ENCODE results near the gene CXCL1. TPM values are rescaled to one million over a fixed set of nuclear protein-coding genes. Genes with fewer than 3 reads are reported as not detected.

The CXCL1 gene
- total and polyA plus RNA-seq, 2 of the 13 experiments (the other 11 are each of a cell fraction or from before 2014, with no cell fraction given): 0.15 TPM; not detected in 1

GRCh38 chr4:73875401-73875800 lies 6.2 kb downstream of the CXCL1 start (continued):
- TF ChIP-seq, protein P1, sequence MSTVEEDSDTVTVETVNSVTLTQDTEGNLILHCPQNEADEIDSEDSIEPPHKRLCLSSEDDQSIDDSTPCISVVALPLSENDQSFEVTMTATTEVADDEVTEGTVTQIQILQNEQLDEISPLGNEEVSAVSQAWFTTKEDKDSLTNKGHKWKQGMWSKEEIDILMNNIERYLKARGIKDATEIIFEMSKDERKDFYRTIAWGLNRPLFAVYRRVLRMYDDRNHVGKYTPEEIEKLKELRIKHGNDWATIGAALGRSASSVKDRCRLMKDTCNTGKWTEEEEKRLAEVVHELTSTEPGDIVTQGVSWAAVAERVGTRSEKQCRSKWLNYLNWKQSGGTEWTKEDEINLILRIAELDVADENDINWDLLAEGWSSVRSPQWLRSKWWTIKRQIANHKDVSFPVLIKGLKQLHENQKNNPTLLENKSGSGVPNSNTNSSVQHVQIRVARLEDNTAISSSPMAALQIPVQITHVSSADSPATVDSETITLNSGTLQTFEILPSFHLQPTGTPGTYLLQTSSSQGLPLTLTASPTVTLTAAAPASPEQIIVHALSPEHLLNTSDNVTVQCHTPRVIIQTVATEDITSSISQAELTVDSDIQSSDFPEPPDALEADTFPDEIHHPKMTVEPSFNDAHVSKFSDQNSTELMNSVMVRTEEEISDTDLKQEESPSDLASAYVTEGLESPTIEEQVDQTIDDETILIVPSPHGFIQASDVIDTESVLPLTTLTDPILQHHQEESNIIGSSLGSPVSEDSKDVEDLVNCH (CRISPR knock-in tag; IDR thresholded peaks at IDR 0.05): no peak
- TF ChIP-seq ZFP36L1 (CRISPR knock-in tag; IDR thresholded peaks at IDR 0.05): no peak

GRCh38 chr4:73883306-73883705 lies 14.1 kb downstream of the CXCL1 start:
- Histone ChIP-seq H3K9me3 (ENCODE audit: low read length) (no peaks in the 10 kb centered on the region), H3K9ac (ENCODE audit: insufficient read depth, low read depth, low read length) (no peak overlapping the region), H4K20me1 (ENCODE audit: insufficient read depth, low read length) (no peaks in the 10 kb centered on the region), H3K4me1 (ENCODE audit: insufficient read depth, low read length) (no peaks in the 10 kb centered on the region), H3K4me2 (ENCODE audit: low read depth, low read length) (no peak overlapping the region), H3K27ac (ENCODE audit: extremely low read length, insufficient read depth, low read length) (no peak overlapping the region), H3K36me3 (replicated peaks in 1 of 2; ENCODE audit: control insufficient read depth in 1 of 2, insufficient read depth in 2 of 2, low read length in 2 of 2) (no peaks in the 10 kb centered on the region), H3K79me2 (ENCODE audit: insufficient read depth, low read length) (no peaks in the 10 kb centered on the region), H3K4me3 (replicated peaks in 1 of 3; ENCODE audit: insufficient read depth in 1 of 3, low read depth in 2 of 3, low read length in 3 of 3) (no peak overlapping the region), H3K27me3 (ENCODE audit: control insufficient read depth in 1 of 2, insufficient read depth in 2 of 2, low read length in 2 of 2) (no peaks in the 10 kb centered on the region), H2AFZ (ENCODE audit: low read length) (no peak overlapping the region)
- intact Hi-C loops (cut with micrococcal nuclease; ENCODE audit: unreplicated experiment) (no loop called here), in situ Hi-C loops (cut with HindIII; ENCODE audit: extremely low pct_ligation_motif_present, low pct_unique_long_range_greater_than_20kb) (no loop called here)
- no TSS peak for BruUV-seq (replicated peaks)
- POLR2A ChIA-PET: no interaction called here
- FAIRE-seq (no peak), ATAC-seq (no peak), DNase-seq (ENCODE audit: low spot score) (no peak)
- TF ChIP-seq TCF12 (IDR thresholded peaks at IDR 0.05): no peak
- no peak for TF ChIP-seq TCF12 (CRISPR knock-in tag; IDR thresholded peaks at IDR 0.05)
- TF ChIP-seq ZNF614 (CRISPR knock-in tag; IDR thresholded peaks at IDR 0.05; ENCODE audit: borderline replicate concordance): no peak
- TF ChIP-seq KDM5A (IDR thresholded peaks at IDR 0.05; ENCODE audit: borderline replicate concordance, low read length): no peak
- TF ChIP-seq ZMAT3 (CRISPR knock-in tag; conservative IDR thresholded peaks at IDR 0.05): no peak
- TF ChIP-seq NR2F6 (IDR thresholded peaks at IDR 0.05): no peak
- no peak for TF ChIP-seq NR2F6 (CRISPR knock-in tag; IDR thresholded peaks at IDR 0.05)
- TF ChIP-seq ZNF597 (CRISPR knock-in tag; IDR thresholded peaks at IDR 0.05): no peak
- TF ChIP-seq ZNF782 (CRISPR knock-in tag; IDR thresholded peaks at IDR 0.05; ENCODE audit: borderline replicate concordance): no peak
- no peak for TF ChIP-seq ZBED4 (CRISPR knock-in tag; IDR thresholded peaks at IDR 0.05; ENCODE audit: borderline replicate concordance)
- no peak for TF ChIP-seq KAT7 (CRISPR knock-in tag; IDR thresholded peaks at IDR 0.05; ENCODE audit: borderline replicate concordance)
- no peak for TF ChIP-seq ZNF569 (CRISPR knock-in tag; IDR thresholded peaks at IDR 0.05; ENCODE audit: borderline replicate concordance)
- TF ChIP-seq CAMTA2 (CRISPR knock-in tag; IDR thresholded peaks at IDR 0.05; ENCODE audit: borderline replicate concordance): no peak
- TF ChIP-seq ZNF619 (CRISPR knock-in tag; IDR thresholded peaks at IDR 0.05): no peak
- TF ChIP-seq GLI4 (CRISPR knock-in tag; IDR thresholded peaks at IDR 0.05; ENCODE audit: borderline replicate concordance): no peak
- CTCF ChIA-PET (ENCODE audit: low intra/inter-chr PET ratio, low total read pairs): no interaction called here
- WGBS (ENCODE audit: low lambda C conversion rate): 0% methylated on average over 1 of the region's 1 CpG

Measured in HepG2 (cell line).